H9 (cell line): Measurements from ENCODE around the gene NET1. TPM values are rescaled to one million over a fixed set of nuclear protein-coding genes. Genes with fewer than 3 reads are reported as not detected.

Experiments used
- DNase-seq: peaks from one replicate; pipeline ENCODE4 v3.0.0-alpha.2; 2017
- H2AFZ ChIP-seq: one replicate; pipeline ENCODE4 v1.6.1; 2013; ENCODE audit warnings: mild to moderate bottlenecking, low read length, control low read depth, moderate library complexity
- H2AK5ac ChIP-seq: 2 replicates; pipeline ENCODE4 v1.6.1; 2013; ENCODE audit warnings: low read length, control low read depth, mixed read lengths; ENCODE audit not compliant: insufficient read length
- H2BK120ac ChIP-seq: one replicate; pipeline ENCODE4 v1.6.1; 2013; ENCODE audit warnings: low read depth, mild to moderate bottlenecking, low read length, control low read depth, inconsistent platforms; ENCODE audit not compliant: poor library complexity, severe bottlenecking
- H2BK12ac ChIP-seq: 2 replicates; pipeline ENCODE4 v1.6.1; 2013; ENCODE audit warnings: low read length, control low read depth, mixed read lengths, low read depth; ENCODE audit not compliant: insufficient read length
- H2BK15ac ChIP-seq: 2 replicates; pipeline ENCODE4 v1.6.1; 2013; ENCODE audit warnings: low read depth, low read length, control low read depth
- H2BK20ac ChIP-seq: one replicate; pipeline ENCODE4 v1.6.1; 2013; ENCODE audit warnings: low read depth, mild to moderate bottlenecking, low read length, control low read depth, inconsistent platforms; ENCODE audit not compliant: poor library complexity, severe bottlenecking
- H2BK5ac ChIP-seq: 2 replicates; pipeline ENCODE4 v1.6.1; 2013; ENCODE audit warnings: low read length, control low read depth, mixed read lengths; ENCODE audit not compliant: insufficient read length
- H3K14ac ChIP-seq: 2 replicates; pipeline ENCODE4 v1.6.1; 2013; ENCODE audit warnings: low read length, control low read depth; ENCODE audit not compliant: insufficient read depth
- H3K18ac ChIP-seq: 2 replicates; pipeline ENCODE4 v1.6.1; 2013; ENCODE audit warnings: low read depth, mild to moderate bottlenecking, mixed read lengths, low read length, control low read depth; ENCODE audit not compliant: insufficient read length
- H3K23ac ChIP-seq: 2 replicates; pipeline ENCODE4 v1.6.1; 2013; ENCODE audit warnings: low read length, control low read depth, mixed read lengths, low read depth; ENCODE audit not compliant: insufficient read length
- H3K23me2 ChIP-seq: 2 replicates; pipeline ENCODE4 v1.6.1; 2013; ENCODE audit warnings: low read depth, mild to moderate bottlenecking, mixed read lengths, low read length, control low read depth; ENCODE audit not compliant: insufficient read length, poor library complexity, severe bottlenecking
- H3K27ac ChIP-seq: 2 replicates; pipeline ENCODE4 v1.5.1; 2013; ENCODE audit warnings: low read length, control low read depth, mixed read lengths, low read depth; ENCODE audit not compliant: insufficient read length
- H3K27me3 ChIP-seq: 2 replicates; pipeline ENCODE4 v1.6.1; 2013; ENCODE audit warnings: low read length, control low read depth, inconsistent platforms; ENCODE audit not compliant: insufficient read depth
- H3K4ac ChIP-seq: 2 replicates; pipeline ENCODE4 v1.6.1; 2013; ENCODE audit warnings: low read depth, mild to moderate bottlenecking, control low read depth, inconsistent platforms, low read length, moderate library complexity
- H3K4me1 ChIP-seq: 2 replicates; pipeline ENCODE4 v1.6.1; 2013; ENCODE audit warnings: low read length, control low read depth, inconsistent platforms; ENCODE audit not compliant: insufficient read depth
- H3K4me2 ChIP-seq: 2 replicates; pipeline ENCODE4 v1.6.1; 2013; ENCODE audit warnings: low read length, control low read depth, mixed read lengths; ENCODE audit not compliant: insufficient read length, insufficient read depth
- H3K56ac ChIP-seq: 2 replicates; pipeline ENCODE4 v1.6.1; 2013; ENCODE audit warnings: low read depth, mild to moderate bottlenecking, mixed read lengths, low read length, control low read depth; ENCODE audit not compliant: insufficient read length
- H3K79me1 ChIP-seq: 2 replicates; pipeline ENCODE4 v1.6.1; 2013; ENCODE audit warnings: low read depth, mild to moderate bottlenecking, moderate library complexity, low read length, control low read depth, inconsistent platforms; ENCODE audit not compliant: insufficient read depth, poor library complexity, severe bottlenecking
- H3K79me2 ChIP-seq: 2 replicates; pipeline ENCODE4 v1.6.1; 2013; ENCODE audit warnings: low read length, control low read depth, inconsistent platforms; ENCODE audit not compliant: insufficient read depth
- H3K9ac ChIP-seq: 2 replicates; pipeline ENCODE4 v1.6.1; 2013; ENCODE audit warnings: low read length, control low read depth, mixed read lengths; ENCODE audit not compliant: insufficient read length; ENCODE audit errors: extremely low read depth
- H3K9me3 ChIP-seq: one replicate; pipeline ENCODE4 v1.6.1; 2013; ENCODE audit warnings: low read depth, low read length, inconsistent platforms; ENCODE audit not compliant: control insufficient read depth
- H3T11ph ChIP-seq: one replicate; pipeline ENCODE4 v1.6.1; 2013; ENCODE audit warnings: mild to moderate bottlenecking, low read length, control low read depth, inconsistent platforms
- H4K20me1 ChIP-seq: one replicate; pipeline ENCODE4 v1.6.1; 2013; ENCODE audit not compliant: control insufficient read depth, insufficient read length, insufficient read depth
- H4K5ac ChIP-seq: 2 replicates; pipeline ENCODE4 v1.6.1; 2013; ENCODE audit warnings: low read depth, mild to moderate bottlenecking, mixed read lengths, low read length, control low read depth; ENCODE audit not compliant: insufficient read length
- H4K8ac ChIP-seq: replicated peaks from 2 replicates; pipeline ENCODE4 v1.6.1; 2013; ENCODE audit warnings: low read length, control low read depth, mixed read lengths, low read depth; ENCODE audit not compliant: insufficient read length
- H4K91ac ChIP-seq: 2 replicates; pipeline ENCODE4 v1.6.1; 2013; ENCODE audit warnings: low read depth, mild to moderate bottlenecking, moderate library complexity, mixed read lengths, low read length, control low read depth; ENCODE audit not compliant: insufficient read length
- H3K27ac Mint-ChIP-seq, 3 experiments: 2 replicates in 2 of 3; 3 replicates in 1 of 3; pipeline ENCODE4 v1.8.0; 2020 to 2021; ENCODE audit warnings: mixed read lengths in 3 of 3, mild to moderate bottlenecking in 1 of 3, moderate library complexity in 1 of 3
- H3K27me3 Mint-ChIP-seq: 2 replicates; pipeline ENCODE4 v1.8.0; 2021; ENCODE audit warnings: low read depth, mild to moderate bottlenecking, moderate library complexity, mixed read lengths
- H3K36me3 Mint-ChIP-seq, 3 experiments: 2 replicates in 2 of 3; 3 replicates in 1 of 3; pipeline ENCODE4 v1.8.0; 2020 to 2021; ENCODE audit warnings: low read depth in 3 of 3, mixed read lengths in 3 of 3; ENCODE audit not compliant: insufficient read depth in 1 of 3
- H3K4me1 Mint-ChIP-seq, 2 experiments: 2 replicates each; pipeline ENCODE4 v1.8.0; 2020; ENCODE audit warnings: mixed read lengths in 2 of 2
- H3K4me3 Mint-ChIP-seq, 2 experiments: 2 replicates in 1 of 2; 3 replicates in 1 of 2; pipeline ENCODE4 v1.8.0; 2020 to 2021; ENCODE audit warnings: mild to moderate bottlenecking in 2 of 2, mixed read lengths in 2 of 2, moderate library complexity in 1 of 2
- H3K9me3 Mint-ChIP-seq, 2 experiments: 2 replicates in 1 of 2; 3 replicates in 1 of 2; pipeline ENCODE4 v1.8.0; 2020; ENCODE audit warnings: mild to moderate bottlenecking in 2 of 2, mixed read lengths in 2 of 2, moderate library complexity in 1 of 2
- CTCF ChIP-seq: fragments of 200-600 bp; sonication (generic); conservative IDR thresholded peaks from 3 replicates; pipeline ENCODE4 v1.8.0; 2021; ENCODE audit warnings: antibody characterized with exemption, mild to moderate bottlenecking
- WGBS: extraction: QIAGEN DNeasy Blood & Tissue Kit; methylation state at CpG from one replicate; pipeline ENCODE4 v1.1.7; 2013; ENCODE audit warnings: missing lambda C conversion rate, low lambda C conversion rate, mixed read lengths; ENCODE audit not compliant: insufficient read length; ENCODE audit errors: extremely low coverage; 5-methylcytosine and 5-hydroxymethylcytosine counted together
- total RNA-seq: library from RNA; stranded (reverse); gene quantifications from 2 replicates; pipeline ENCODE4 v1.2.1, GENCODE V29; 2021

The NET1 gene
- total RNA-seq, 1 experiment from 2014 or later, result 50.6 TPM

GRCh38 chr10:5373891-5374611, 38.3 kb upstream of the NET1 start:
- Histone ChIP-seq H3K4me1 (no peaks in the 10 kb centered on the region), H3T11ph (no peak overlapping the region), H4K5ac (no peak overlapping the region), H2AK5ac (no peak overlapping the region), H3K14ac (no peak overlapping the region), H3K23ac (no peak overlapping the region), H2BK20ac (no peak overlapping the region), H3K4ac (no peak overlapping the region), H4K8ac (no peak overlapping the region), H2BK5ac (no peak overlapping the region), H3K18ac (no peak overlapping the region), H2BK120ac (no peak overlapping the region), H3K9ac (no peak overlapping the region), H3K79me1 (no peaks in the 10 kb centered on the region), H3K56ac (no peak overlapping the region), H3K4me2 (no peak overlapping the region), H4K91ac (no peak overlapping the region), H3K23me2 (no peaks in the 10 kb centered on the region), H2BK15ac (no peak overlapping the region), H2BK12ac (no peak overlapping the region), H3K9me3 (no peaks in the 10 kb centered on the region), H4K20me1 (no peaks in the 10 kb centered on the region), H2AFZ (no peak overlapping the region), H3K27me3 (no peaks in the 10 kb centered on the region), H3K79me2 (no peaks in the 10 kb centered on the region), H3K27ac (no peak overlapping the region)
- peaks cover 47 to 63% of the 10 kb centered on the region in 2 experiments for H3K9me3 Mint-ChIP-seq
- no peak for DNase-seq
- no peaks in the 10 kb centered on the region; the same call in none of the 2 replicates for H3K27me3 Mint-ChIP-seq
- H3K4me1 Mint-ChIP-seq, result no peaks in the 10 kb centered on the region
- TF ChIP-seq CTCF, result no peak
- H3K27ac Mint-ChIP-seq, result no peak overlapping the region; a peak in 1 of 7 replicates
- peaks cover 9 to 20% (median 9%) of the 10 kb centered on the region in 3 experiments; a peak in 6 of 7 replicates for H3K36me3 Mint-ChIP-seq
- WGBS, result no CpG with 5 or more reads among the region's 22 CpGs
- H3K4me3 Mint-ChIP-seq, result no peak overlapping the region
